NCI-H524 (cell line): ENCODE measurements around the gene PAPSS2.
"Not testable (repeated sequence)": the region's sequence is repeated elsewhere in the genome, so short reads cannot be mapped to it uniquely, and the experiment has no call there.

ENCODE experiments used
- DNase-seq, 2 experiments: peaks; one replicate each; lab custom pipeline; 2025; lab: John Stamatoyannopoulos, UW

PAPSS2 gene

GRCh38 chr10:87659571-87660483, at the start of gene PAPSS2:
Gene PAPSS2 (plus strand): TSS chr10:87659878. CDS start chr10:87659982, 104 bp downstream.
- peak; percentile 15 to 21 for DNase-seq

GRCh38 chr10:87611341-87611740, 48.3 kb upstream of the PAPSS2 start:
- DNase-seq: not testable (repeated sequence)

- no peak for DNase-seq
These were observed 47.6 kb upstream of the PAPSS2 start for GRCh38 chr10:87612115-87612514.

DNA sequence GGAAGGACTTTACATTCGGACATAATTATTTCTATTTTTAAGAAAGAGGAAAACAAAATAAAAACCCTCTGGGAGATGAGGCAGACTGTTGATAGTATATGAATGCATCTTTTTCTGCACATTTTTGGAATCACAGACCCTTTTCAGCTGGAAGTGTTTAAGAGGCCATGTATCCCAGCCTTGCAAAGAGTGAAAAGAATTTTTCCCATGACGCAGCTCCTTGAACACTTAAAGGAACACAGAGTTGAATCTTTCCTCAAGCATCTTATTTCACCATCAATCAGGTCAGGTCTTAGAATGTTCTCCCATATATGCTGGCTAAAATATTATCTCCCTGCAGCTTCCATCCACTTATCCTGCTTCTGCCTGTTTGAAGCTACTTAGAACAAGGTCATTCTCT, 45.9 kb upstream of the PAPSS2 start:
- no peak for DNase-seq

DNA sequence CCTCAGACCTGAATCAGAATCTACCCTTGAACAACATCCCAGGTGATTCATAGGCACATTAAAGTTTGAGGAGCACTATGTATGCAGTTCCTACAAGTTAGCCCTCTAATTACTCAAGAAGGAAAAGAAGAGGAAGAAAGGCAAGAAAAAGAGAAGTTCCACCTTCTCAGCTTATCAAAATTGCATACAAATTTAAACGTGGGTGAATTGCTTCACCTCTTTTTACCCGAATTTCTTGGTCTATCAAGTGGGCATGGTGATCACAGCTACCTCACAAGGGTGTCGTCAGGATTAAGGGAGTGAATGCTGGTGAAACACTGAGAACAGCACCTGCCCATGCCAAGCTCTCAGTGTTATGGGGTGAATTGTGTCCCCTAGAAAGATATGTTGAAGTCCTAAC, 43.8 kb upstream of the PAPSS2 start:
- DNase-seq: no peak

DNA sequence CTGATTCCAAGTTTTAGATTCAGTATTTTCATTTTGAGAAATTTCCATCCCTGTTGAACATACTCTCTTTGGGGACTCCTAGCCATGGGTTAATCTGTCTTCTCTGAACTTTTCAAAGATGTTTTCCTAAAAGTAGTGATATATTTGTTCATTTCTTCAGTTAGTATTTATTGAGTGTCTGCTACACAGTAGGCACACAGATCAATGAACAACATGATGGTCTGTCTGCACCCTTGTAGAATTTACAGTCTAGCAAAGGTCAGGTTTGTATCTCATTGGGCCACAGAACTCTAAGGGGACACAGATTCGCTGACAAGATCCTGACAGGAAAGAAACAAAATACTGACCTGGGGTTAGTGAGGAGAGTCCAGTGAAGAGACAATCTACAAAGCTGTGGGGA, 42.2 kb upstream of the PAPSS2 start:
- no peak for DNase-seq

DNA sequence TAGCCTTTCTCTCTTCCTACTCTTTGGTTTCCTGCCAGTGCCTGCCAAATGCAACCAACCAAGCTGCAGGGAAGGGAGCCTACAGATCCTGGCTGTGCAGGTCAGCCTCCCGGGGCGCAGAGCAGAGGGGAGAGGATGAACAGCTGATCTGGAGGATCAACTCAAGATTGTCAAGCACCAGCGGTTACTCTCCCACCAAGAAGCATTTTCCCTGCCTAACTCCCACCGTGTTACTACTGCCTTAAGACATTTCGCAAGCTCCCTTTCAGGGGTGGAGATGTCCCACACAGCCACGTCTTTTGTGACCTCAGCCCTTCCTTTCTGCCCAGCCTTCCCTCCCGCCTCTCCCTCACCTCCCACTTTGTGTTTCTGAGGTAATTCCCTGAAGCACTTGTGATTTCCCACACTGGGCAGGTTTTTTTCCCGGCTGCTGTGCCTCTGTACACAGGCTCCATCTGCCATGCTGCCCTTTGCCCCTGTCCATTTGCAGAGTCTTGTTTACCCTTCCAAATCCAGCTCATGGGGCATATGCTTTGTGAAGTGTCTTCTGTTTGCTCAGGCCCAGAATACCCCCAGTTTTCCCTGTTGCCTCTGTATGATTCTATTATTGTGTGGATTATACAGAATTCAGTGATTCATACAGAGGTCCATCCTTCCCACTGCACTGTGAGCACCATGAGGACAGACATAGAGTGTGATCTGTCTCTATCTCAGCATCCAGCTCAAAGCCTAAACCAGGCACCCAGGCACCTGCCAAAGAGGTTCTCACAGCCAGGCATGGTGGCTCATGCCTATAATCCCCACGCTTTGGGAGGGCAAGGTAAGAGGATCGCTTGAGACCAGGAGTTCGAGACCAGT, 40.9 kb upstream of the PAPSS2 start:
- peak; percentile 19 to 36 for DNase-seq

DNA sequence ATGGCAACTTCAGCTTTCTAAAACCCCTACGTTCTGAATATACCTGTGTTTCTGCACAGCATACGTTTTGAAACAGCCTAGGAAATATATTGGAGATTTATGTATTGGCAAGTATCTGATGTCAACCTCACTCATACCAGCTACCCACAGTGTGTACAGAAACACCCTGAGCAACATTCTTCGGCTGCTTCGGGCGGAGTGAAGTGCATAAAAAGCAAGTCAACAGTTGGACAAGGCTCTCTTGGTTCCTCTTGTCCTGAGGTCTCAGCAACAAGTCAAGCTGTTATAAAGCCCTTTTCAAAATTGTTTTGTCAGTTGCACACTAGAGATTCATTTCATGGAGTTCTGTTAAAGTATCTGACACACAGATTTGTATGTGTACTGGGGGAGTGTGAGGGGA, 40.0 kb upstream of the PAPSS2 start:
- no peak for DNase-seq

GRCh38 chr10:87621440-87621839, 38.2 kb upstream of the PAPSS2 start:
- DNase-seq: not testable (repeated sequence)

GRCh38 chr10:87622314-87623004, 37.2 kb upstream of the PAPSS2 start:
- DNase-seq: no peak

DNA sequence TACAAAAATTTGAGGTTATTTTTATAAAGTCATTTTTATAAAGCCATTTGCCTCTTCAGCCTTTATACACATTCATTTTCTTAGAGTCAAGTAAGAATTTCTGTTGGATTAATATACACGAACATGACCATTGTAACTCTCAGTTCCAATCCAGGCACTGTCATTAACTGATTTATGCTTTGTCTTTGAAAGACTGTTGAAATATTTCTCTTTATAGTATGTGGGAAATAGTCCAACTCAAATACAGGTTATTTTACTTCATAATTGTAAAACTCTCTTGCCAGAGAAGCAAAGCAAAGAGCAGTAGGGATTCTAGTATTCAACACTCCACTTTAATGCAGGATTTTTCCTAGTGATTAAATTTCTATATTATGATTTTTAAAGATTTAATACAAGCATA, 36.5 kb upstream of the PAPSS2 start:
- DNase-seq: no peak

GRCh38 chr10:87625661-87626060, 34.0 kb upstream of the PAPSS2 start:
- no peak for DNase-seq

GRCh38 chr10:87626422-87626892, 33.2 kb upstream of the PAPSS2 start:
- no peak for DNase-seq

DNA sequence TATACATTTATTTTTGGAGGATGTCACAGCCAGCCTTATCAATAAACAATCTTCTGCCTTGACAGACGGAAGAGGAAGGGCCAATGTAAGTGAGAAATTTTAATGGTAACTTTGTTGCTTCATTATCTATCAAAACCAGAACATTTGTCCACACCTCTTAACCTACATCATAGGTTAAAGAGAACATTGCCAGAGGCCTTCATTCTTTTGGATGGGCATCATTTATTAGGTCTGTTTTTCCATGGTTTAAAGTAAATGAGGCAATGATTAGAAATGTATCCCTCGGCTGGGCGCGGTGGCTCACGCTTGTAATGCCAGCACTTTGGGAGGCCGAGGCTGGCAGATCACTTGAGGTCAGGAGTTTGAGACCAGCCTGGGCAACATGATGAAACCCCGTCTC, 29.5 kb upstream of the PAPSS2 start:
- no peak for DNase-seq

GRCh38 chr10:87632454-87632853, 27.2 kb upstream of the PAPSS2 start:
- no peak for DNase-seq

DNA sequence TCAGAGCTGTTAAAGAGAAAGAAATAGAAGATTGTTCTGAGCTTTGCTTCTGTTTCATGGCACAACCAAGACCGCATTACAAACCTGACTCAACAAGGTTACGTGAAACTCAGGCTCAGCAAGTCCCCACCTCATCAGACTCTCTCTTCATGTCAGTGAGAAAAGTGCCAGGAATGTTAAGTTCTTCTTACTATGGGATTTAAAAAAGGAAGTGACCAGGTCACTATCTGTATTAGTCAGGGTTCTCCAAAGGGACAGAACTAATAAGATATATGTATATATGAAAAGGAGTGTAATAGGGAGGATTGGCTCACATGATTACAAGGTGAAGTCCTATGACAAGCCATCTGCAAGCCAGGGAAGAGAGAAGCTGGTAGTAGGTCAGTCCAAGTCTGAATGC, 25.4 kb upstream of the PAPSS2 start:
- DNase-seq: no peak

DNA sequence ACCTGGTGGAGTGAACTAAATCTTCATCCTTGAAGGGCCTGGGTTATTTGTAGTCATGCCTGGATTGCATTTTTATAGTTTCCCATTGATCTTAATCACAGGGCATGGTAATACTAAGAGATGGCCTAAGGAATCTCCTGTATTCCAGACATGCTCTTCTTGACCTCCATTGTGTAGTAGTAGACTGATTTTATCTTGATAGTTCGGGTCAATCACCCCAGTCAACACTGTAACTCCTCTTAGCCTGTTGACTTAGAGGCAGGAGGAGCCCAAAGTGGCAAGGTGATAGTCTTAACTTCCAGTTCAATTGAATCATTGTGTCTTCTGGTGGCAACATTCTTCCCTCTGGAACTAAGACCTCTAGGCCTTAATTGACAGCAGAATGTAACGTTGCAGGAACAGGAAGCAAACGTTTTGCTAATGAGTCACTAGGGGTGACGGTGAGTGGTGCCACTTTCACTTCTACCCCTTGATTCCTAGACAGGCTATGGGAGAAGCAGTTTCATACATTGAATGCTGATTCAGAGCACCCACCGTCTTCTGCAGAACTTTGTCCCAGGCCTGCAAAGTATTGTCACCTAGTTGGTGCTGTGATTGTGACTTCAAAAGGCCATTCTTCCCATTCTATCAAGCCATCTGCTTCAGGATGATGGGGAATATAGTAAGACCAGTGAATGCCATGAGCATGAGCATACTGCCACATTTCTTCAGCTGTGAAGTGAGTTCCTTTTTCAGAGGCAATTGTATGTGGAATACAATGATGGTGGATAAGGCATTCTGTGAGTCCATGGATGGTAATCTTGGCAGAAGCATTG, 24.0 kb upstream of the PAPSS2 start:
- DNase-seq: no peak

GRCh38 chr10:87636313-87636915, 23.3 kb upstream of the PAPSS2 start:
- DNase-seq: no peak

DNA sequence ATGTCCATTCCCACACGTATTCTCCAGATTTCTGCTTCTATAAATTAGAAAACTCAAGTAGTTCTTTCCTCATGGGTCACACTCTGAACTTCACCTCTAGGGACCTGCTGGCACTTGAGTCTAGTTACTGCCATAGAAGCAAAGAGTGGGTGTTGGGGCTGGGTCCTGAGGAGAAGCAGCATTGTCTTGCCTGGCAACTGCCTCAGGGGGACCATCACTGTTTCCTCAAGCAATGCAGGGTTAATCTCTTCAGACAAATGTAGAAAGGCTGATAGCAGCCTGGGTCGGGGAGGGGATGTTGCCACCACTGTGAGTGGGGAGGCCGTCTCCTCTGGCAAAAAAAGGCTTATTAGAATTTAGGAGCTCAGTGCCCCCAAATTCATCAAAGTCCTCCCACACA, 20.2 kb upstream of the PAPSS2 start:
- no peak for DNase-seq

- no peak for DNase-seq
These were observed 19.6 kb upstream of the PAPSS2 start for GRCh38 chr10:87640043-87640442.

GRCh38 chr10:87642486-87642885, 17.2 kb upstream of the PAPSS2 start:
- DNase-seq: no peak
